Karpas-422 (cell line): ENCODE data around the gene ZNF91. TPM values are rescaled to one million over a fixed set of nuclear protein-coding genes. Genes with fewer than 3 reads are reported as not detected.
"Not testable (repeated sequence)": the region's sequence is repeated elsewhere in the genome, so short reads cannot be mapped to it uniquely, and the experiment has no call there.

Source experiments
- DNase-seq: peaks from one replicate; pipeline ENCODE4 v3.0.0-alpha.2; 2015
- H2AFZ ChIP-seq: fragments of 200-600 bp; sonication (generic); 2 replicates; pipeline ENCODE4 v1.6.1; 2014; ENCODE audit warnings: antibody characterized with exemption, low read length, mixed read lengths
- H3K27ac ChIP-seq: fragments of 200-600 bp; sonication (generic); 2 replicates; pipeline ENCODE4 v1.5.1; 2014; ENCODE audit warnings: mild to moderate bottlenecking, low read length, moderate library complexity
- H3K27me3 ChIP-seq: fragments of 200-600 bp; sonication (generic); 2 replicates; pipeline ENCODE4 v1.6.1; 2014; ENCODE audit warnings: low read length, mixed read lengths
- H3K36me3 ChIP-seq: fragments of 200-600 bp; sonication (generic); 2 replicates; pipeline ENCODE4 v1.6.1; 2014; ENCODE audit warnings: low read length, mixed read lengths; ENCODE audit not compliant: insufficient read depth
- H3K4me1 ChIP-seq: fragments of 200-600 bp; sonication (generic); 2 replicates; pipeline ENCODE4 v1.6.1; 2014; ENCODE audit warnings: mild to moderate bottlenecking, low read length, mixed read lengths
- H3K4me2 ChIP-seq: fragments of 200-600 bp; sonication (generic); 2 replicates; pipeline ENCODE4 v1.6.1; 2014; ENCODE audit warnings: low read length, low read depth, mild to moderate bottlenecking; ENCODE audit not compliant: poor library complexity, severe bottlenecking
- H3K4me3 ChIP-seq: fragments of 200-600 bp; sonication (generic); 2 replicates; pipeline ENCODE4 v1.5.1; 2014; ENCODE audit warnings: mild to moderate bottlenecking, antibody characterized with exemption, low read length, mixed read lengths
- H3K79me2 ChIP-seq: fragments of 200-600 bp; sonication (generic); 2 replicates; pipeline ENCODE4 v1.6.1; 2014; ENCODE audit warnings: mild to moderate bottlenecking, low read length, mixed read lengths
- H3K9ac ChIP-seq: fragments of 200-600 bp; sonication (generic); 2 replicates; pipeline ENCODE4 v1.6.0; 2014; ENCODE audit warnings: low read length
- H3K9me2 ChIP-seq: fragments of 200-600 bp; sonication (generic), shearing (Covaris generic); replicated peaks from 2 replicates; pipeline ENCODE4 v1.6.0; 2014; ENCODE audit warnings: mild to moderate bottlenecking, low read length, moderate library complexity; ENCODE audit not compliant: insufficient read depth
- H3K9me3 ChIP-seq: fragments of 300-700, 200-600 bp; sonication (generic); 2 replicates; pipeline ENCODE4 v1.6.1; 2014; ENCODE audit warnings: low read length, mixed read lengths
- H4K20me1 ChIP-seq: fragments of 200-600 bp; sonication (generic); 2 replicates; pipeline ENCODE4 v1.6.1; 2014; ENCODE audit warnings: mild to moderate bottlenecking, antibody characterized with exemption, low read length, low read depth; ENCODE audit not compliant: insufficient read depth
- small RNA-seq: library from RNA; depleted of rRNA; stranded (forward); fragments of <200 nt; gene quantifications from one replicate; pipeline ENCODE3, GENCODE V24; 2014
- total RNA-seq: library from RNA; depleted of rRNA; stranded (reverse); fragments of >200 nt; shearing (Covaris generic); gene quantifications from 2 replicates; pipeline ENCODE4 v1.2.3, GENCODE V29; 2014; ENCODE audit warnings: low replicate concordance; rRNA removed

Gene ZNF91
- total RNA-seq, 1 experiment from 2014 or later, result 98.5 TPM

GRCh38 chr19:23294141-23294540 is 101.1 kb downstream of the ZNF91 start:
- no peaks in the 10 kb centered on the region for H3K27me3 ChIP-seq
- H3K27ac ChIP-seq, result no peak overlapping the region
- no peaks in the 10 kb centered on the region for H3K4me1 ChIP-seq
- 0 out of 2 replicates have a peak, but pooled peaks cover 7% of the 10 kb centered on the region for H3K9me3 ChIP-seq
- H4K20me1 ChIP-seq, result no peaks in the 10 kb centered on the region
- DNase-seq, result no peak
- no peak overlapping the region for H2AFZ ChIP-seq
- H3K79me2 ChIP-seq, result no peaks in the 10 kb centered on the region
- no peaks in the 10 kb centered on the region for H3K9me2 ChIP-seq
- H3K4me2 ChIP-seq, result no peak overlapping the region
- no peak overlapping the region for H3K4me3 ChIP-seq
- no peaks in the 10 kb centered on the region for H3K36me3 ChIP-seq
- no peak overlapping the region for H3K9ac ChIP-seq

DNA sequence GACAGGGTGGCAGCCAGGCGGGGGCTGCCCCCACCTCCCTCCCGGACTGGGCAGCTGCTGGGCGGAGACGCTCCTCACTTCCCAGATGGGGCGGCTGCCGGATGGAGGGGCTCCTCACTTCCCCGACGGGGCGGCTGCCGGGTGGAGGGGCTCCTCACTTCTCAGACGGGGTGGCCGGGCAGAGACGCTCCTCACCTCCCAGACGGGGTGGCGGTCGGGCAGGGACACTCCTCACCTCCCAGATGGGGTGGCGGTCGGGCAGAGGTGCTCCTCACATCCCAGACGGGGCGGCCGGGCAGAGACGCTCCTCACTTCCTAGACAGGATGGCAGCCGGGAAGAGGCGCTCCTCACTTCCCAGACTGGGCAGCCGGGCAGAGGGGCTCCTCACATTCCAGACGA is 105.3 kb downstream of the ZNF91 start:
- H3K4me3 ChIP-seq, H3K4me2 ChIP-seq, H3K9me2 ChIP-seq, H3K36me3 ChIP-seq, DNase-seq, H3K9ac ChIP-seq, H3K79me2 ChIP-seq, H2AFZ ChIP-seq, H3K27me3 ChIP-seq, H3K27ac ChIP-seq, H3K4me1 ChIP-seq, H4K20me1 ChIP-seq, H3K9me3 ChIP-seq: not testable (repeated sequence)

Small RNAs within 50 kb of the gene (small RNA-seq; reads per million reads assigned to genes)
- gene VN1R91P, result not detected

Other genes starting within 250 kb of the ZNF91 start
- gene ZNF724, start 145.1 kb downstream of the ZNF91 start, total RNA-seq, result 9.2 and 10.8 TPM in 2 replicates